Activated T-cell treated with anti-CD3 and anti-CD28 coated beads, Interleukin-2, amount 50 U/mL, for 24 hours (primary cell): ENCODE data around the gene PHLPP1.

ENCODE experiments used
- DNase-seq: peaks from one replicate; pipeline ENCODE4 v3.0.0-alpha.2; 2020
- H3K27ac Mint-ChIP-seq: 2 replicates; pipeline ENCODE4 v1.8.0; 2020; ENCODE audit warnings: mild to moderate bottlenecking, mixed read lengths
- H3K27me3 Mint-ChIP-seq: 2 replicates; pipeline ENCODE4 v1.8.0; 2020; ENCODE audit warnings: mixed read lengths
- H3K36me3 Mint-ChIP-seq: 2 replicates; pipeline ENCODE4 v1.8.0; 2020; ENCODE audit warnings: low read depth, mixed read lengths
- H3K4me1 Mint-ChIP-seq: 2 replicates; pipeline ENCODE4 v1.8.0; 2020; ENCODE audit warnings: low read depth, mixed read lengths
- H3K4me3 Mint-ChIP-seq: 2 replicates; pipeline ENCODE4 v1.8.0; 2020; ENCODE audit warnings: mild to moderate bottlenecking, moderate library complexity, mixed read lengths
- H3K9me3 Mint-ChIP-seq: 2 replicates; pipeline ENCODE4 v1.8.0; 2020; ENCODE audit warnings: mixed read lengths

Gene PHLPP1

DNA sequence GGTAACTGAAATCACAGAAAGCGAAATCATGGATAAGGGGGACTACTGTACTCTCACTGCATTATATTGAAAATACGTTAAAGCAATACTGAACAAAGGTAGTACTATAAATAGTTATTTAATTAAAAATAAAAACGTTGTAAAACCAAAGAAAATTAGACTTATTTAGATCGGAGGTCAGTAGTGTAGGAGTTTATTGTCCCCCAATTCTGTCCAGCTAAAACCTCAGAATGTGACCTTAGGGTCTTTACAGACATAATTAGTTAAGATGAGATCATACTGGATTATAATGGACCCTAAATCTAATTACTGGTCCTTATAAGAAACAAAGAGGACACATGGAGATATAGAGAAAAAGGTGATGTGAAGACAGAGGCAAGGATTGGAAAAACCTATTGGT lies 95.3 kb downstream of the PHLPP1 start:
- Mint-ChIP-seq H3K9me3 (no peaks in the 10 kb centered on the region), H3K27me3 (no peaks in the 10 kb centered on the region), H3K36me3 (no peaks in the 10 kb centered on the region), H3K4me1 (peaks cover 12% of the 10 kb centered on the region), H3K4me3 (no peak overlapping the region), H3K27ac (no peak overlapping the region)
- no peak for DNase-seq

- H3K36me3 Mint-ChIP-seq, result no peaks in the 10 kb centered on the region
Measured at GRCh38 chr18:62811674-62812073, 96.3 kb downstream of the PHLPP1 start.

GRCh38 chr18:62812242-62812641 lies 96.9 kb downstream of the PHLPP1 start:
- no peak overlapping the region for H3K27ac Mint-ChIP-seq
- H3K36me3 Mint-ChIP-seq, result no peaks in the 10 kb centered on the region
- no peaks in the 10 kb centered on the region for H3K27me3 Mint-ChIP-seq
- H3K4me1 Mint-ChIP-seq, result peaks cover 12% of the 10 kb centered on the region
- no peaks in the 10 kb centered on the region for H3K9me3 Mint-ChIP-seq
- DNase-seq, result no peak
- no peak overlapping the region for H3K4me3 Mint-ChIP-seq

More at GRCh38 chr18:62811674-62812073, 96.3 kb downstream of the PHLPP1 start:
- H3K4me3 Mint-ChIP-seq, result no peak overlapping the region
- no peak overlapping the region for H3K27ac Mint-ChIP-seq
- H3K4me1 Mint-ChIP-seq, result peaks cover 12% of the 10 kb centered on the region
- no peak for DNase-seq
- no peaks in the 10 kb centered on the region for H3K27me3 Mint-ChIP-seq
- H3K9me3 Mint-ChIP-seq, result no peaks in the 10 kb centered on the region

DNA sequence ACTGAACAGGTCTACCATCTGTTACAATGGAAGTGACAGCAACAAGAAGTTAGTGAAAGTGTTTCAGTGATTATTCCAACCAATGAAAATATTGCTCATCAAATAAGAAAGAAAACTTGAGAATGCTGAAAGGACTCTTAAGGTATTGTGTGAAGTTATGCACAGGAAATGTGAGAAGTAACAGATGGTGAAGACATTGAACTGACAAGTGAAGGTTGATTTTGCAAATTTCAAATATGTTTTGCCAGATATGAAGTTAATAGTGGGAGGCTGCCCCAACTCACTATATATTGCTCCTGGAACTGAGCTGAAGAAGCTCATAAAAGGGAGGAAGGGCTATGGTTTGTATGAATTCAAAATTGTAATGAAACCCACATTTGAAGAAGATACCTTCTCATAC lies 97.5 kb downstream of the PHLPP1 start:
- Mint-ChIP-seq H3K36me3 (no peaks in the 10 kb centered on the region), H3K4me1 (peaks cover 12% of the 10 kb centered on the region), H3K27ac (no peak overlapping the region), H3K4me3 (no peak overlapping the region), H3K9me3 (no peaks in the 10 kb centered on the region), H3K27me3 (no peaks in the 10 kb centered on the region)
- DNase-seq, result no peak

- H3K4me1 Mint-ChIP-seq, result peaks cover 12% of the 10 kb centered on the region
- H3K27ac Mint-ChIP-seq, result no peak overlapping the region
- H3K27me3 Mint-ChIP-seq, result no peaks in the 10 kb centered on the region
- DNase-seq, result no peak
- H3K9me3 Mint-ChIP-seq, result no peaks in the 10 kb centered on the region
- H3K4me3 Mint-ChIP-seq, result no peak overlapping the region
- H3K36me3 Mint-ChIP-seq, result no peaks in the 10 kb centered on the region
Measured at GRCh38 chr18:62814132-62814759, 98.9 kb downstream of the PHLPP1 start.

- peaks cover 4% of the 10 kb centered on the region for H3K36me3 Mint-ChIP-seq
- no peak overlapping the region for H3K4me3 Mint-ChIP-seq
- H3K9me3 Mint-ChIP-seq, result no peaks in the 10 kb centered on the region
- H3K27ac Mint-ChIP-seq, result no peak overlapping the region
- no peaks in the 10 kb centered on the region for H3K27me3 Mint-ChIP-seq
- H3K4me1 Mint-ChIP-seq, result peaks cover 10% of the 10 kb centered on the region
- DNase-seq, result no peak
Measured at GRCh38 chr18:62825382-62825781, 110.0 kb downstream of the PHLPP1 start.

DNA sequence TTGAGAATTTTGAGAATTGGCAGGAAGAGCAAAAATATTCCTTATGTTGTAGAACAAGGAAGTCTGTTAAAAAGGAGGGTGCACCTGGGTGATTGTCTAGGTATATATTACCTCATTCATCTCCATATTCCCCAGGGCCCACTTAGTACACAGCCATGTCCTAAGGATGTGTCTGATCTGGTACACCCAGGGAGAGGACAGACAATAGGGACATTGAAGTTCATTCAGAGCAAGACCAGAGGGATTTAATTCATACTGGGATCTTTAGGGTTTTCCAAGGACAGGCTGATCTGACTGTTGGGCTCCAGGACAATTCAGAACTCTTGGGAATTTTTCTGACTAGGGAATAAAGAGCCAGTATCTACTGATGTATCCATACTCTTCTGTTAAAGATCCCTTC lies 112.1 kb downstream of the PHLPP1 start:
- Mint-ChIP-seq H3K27ac (no peak overlapping the region), H3K4me3 (no peak overlapping the region), H3K36me3 (peaks cover 8% of the 10 kb centered on the region), H3K9me3 (no peaks in the 10 kb centered on the region), H3K27me3 (no peaks in the 10 kb centered on the region), H3K4me1 (peaks cover 16% of the 10 kb centered on the region)
- DNase-seq, result no peak

- Mint-ChIP-seq H3K9me3 (no peaks in the 10 kb centered on the region), H3K27me3 (no peaks in the 10 kb centered on the region), H3K27ac (peak overlapping the region; percentile 19), H3K36me3 (peaks cover 8% of the 10 kb centered on the region), H3K4me3 (no peak overlapping the region), H3K4me1 (peaks cover 16% of the 10 kb centered on the region)
- DNase-seq, result no peak
Measured at GRCh38 chr18:62828091-62828640, 112.8 kb downstream of the PHLPP1 start.

DNA sequence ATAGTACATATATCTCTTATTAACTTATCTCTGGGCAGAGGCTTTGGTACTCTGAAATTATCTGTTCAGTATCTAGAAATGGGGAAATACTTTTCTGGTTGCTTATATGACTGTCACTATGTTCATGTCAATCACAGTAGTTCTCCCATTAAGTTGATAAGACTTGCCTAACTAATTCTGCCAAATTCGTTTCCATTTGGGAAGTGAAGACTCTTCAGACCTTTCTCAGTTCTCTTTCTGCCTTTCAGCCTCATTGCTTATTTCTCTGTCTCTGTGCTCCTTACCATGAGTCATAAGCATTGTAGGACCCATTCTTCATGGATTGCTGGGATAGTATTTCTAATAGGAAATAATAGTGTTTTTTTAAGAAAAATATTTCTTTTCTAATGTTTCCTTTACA lies 113.5 kb downstream of the PHLPP1 start:
- Mint-ChIP-seq H3K4me1 (peaks cover 16% of the 10 kb centered on the region), H3K27me3 (no peaks in the 10 kb centered on the region), H3K4me3 (no peak overlapping the region), H3K9me3 (no peaks in the 10 kb centered on the region), H3K27ac (no peak overlapping the region), H3K36me3 (peaks cover 8% of the 10 kb centered on the region)
- DNase-seq, result no peak

GRCh38 chr18:62829936-62830335 lies 114.6 kb downstream of the PHLPP1 start:
- Mint-ChIP-seq H3K9me3 (no peaks in the 10 kb centered on the region), H3K4me3 (no peak overlapping the region), H3K36me3 (peaks cover 8% of the 10 kb centered on the region), H3K27ac (no peak overlapping the region), H3K27me3 (no peaks in the 10 kb centered on the region), H3K4me1 (peaks cover 16% of the 10 kb centered on the region)
- no peak for DNase-seq

GRCh38 chr18:62832282-62832681 lies 116.9 kb downstream of the PHLPP1 start:
- Mint-ChIP-seq H3K27ac (no peak overlapping the region), H3K9me3 (no peaks in the 10 kb centered on the region), H3K4me3 (no peak overlapping the region), H3K36me3 (peaks cover 8% of the 10 kb centered on the region), H3K27me3 (no peaks in the 10 kb centered on the region), H3K4me1 (peaks cover 16% of the 10 kb centered on the region)
- DNase-seq, result no peak

DNA sequence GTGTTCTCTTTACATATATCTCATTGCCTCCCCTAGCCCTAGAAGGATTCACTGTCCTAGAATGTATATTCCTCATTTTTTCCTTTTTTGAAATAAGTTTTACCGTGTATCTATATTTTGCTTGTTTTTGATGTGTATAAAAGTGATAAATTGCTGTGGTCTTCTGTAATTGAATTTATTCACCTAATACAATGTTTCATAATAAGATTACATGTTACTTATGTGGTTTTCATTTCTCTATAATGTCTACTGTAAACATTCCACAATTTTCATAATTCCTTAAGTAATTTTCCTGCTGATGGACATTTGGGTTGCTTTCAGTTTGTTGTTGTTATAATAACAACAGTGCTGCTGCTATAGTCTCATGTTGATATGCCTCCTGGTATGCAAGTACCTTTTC lies 118.2 kb downstream of the PHLPP1 start:
- peaks cover 14% of the 10 kb centered on the region for H3K4me1 Mint-ChIP-seq
- peaks cover 8% of the 10 kb centered on the region for H3K36me3 Mint-ChIP-seq
- no peak overlapping the region for H3K4me3 Mint-ChIP-seq
- H3K9me3 Mint-ChIP-seq, result no peaks in the 10 kb centered on the region
- no peak overlapping the region for H3K27ac Mint-ChIP-seq
- no peaks in the 10 kb centered on the region for H3K27me3 Mint-ChIP-seq
- no peak for DNase-seq

DNA sequence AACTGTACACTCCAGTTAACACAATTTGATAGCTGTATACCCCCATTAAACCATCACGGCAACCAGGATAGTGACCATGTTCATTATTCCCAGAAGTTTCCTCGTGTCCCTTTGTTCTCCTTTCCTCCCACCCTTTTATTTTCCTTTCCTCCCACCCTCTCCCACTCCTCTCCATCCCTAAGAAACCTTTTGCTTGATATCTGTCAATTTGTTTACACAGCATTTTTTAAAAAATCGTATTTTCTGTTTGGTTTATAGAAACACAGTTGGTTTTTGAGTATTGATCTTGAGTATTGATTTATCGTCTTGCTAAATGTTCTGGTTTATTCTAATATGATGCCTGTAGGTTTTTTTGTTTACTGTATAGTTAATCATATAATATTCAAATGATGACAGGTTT lies 119.4 kb downstream of the PHLPP1 start:
- H3K27me3 Mint-ChIP-seq, result no peaks in the 10 kb centered on the region
- no peak for DNase-seq
- no peak overlapping the region for H3K27ac Mint-ChIP-seq
- H3K4me3 Mint-ChIP-seq, result no peak overlapping the region
- H3K9me3 Mint-ChIP-seq, result no peaks in the 10 kb centered on the region
- peaks cover 10% of the 10 kb centered on the region for H3K36me3 Mint-ChIP-seq
- H3K4me1 Mint-ChIP-seq, result peaks cover 19% of the 10 kb centered on the region

- H3K27ac Mint-ChIP-seq, result no peak overlapping the region
- no peak for DNase-seq
- H3K27me3 Mint-ChIP-seq, result no peaks in the 10 kb centered on the region
- H3K9me3 Mint-ChIP-seq, result no peaks in the 10 kb centered on the region
- peaks cover 22% of the 10 kb centered on the region for H3K4me1 Mint-ChIP-seq
- H3K36me3 Mint-ChIP-seq, result peaks cover 2% of the 10 kb centered on the region
- H3K4me3 Mint-ChIP-seq, result no peak overlapping the region
Measured at GRCh38 chr18:62837011-62837410, 121.7 kb downstream of the PHLPP1 start.

GRCh38 chr18:62838475-62839098 lies 123.2 kb downstream of the PHLPP1 start:
- no peak for DNase-seq
- peaks cover 32% of the 10 kb centered on the region for H3K4me1 Mint-ChIP-seq
- H3K27me3 Mint-ChIP-seq, result no peaks in the 10 kb centered on the region
- no peak overlapping the region for H3K4me3 Mint-ChIP-seq
- peak overlapping the region; percentile 8 for H3K27ac Mint-ChIP-seq
- no peaks in the 10 kb centered on the region for H3K9me3 Mint-ChIP-seq
- peaks cover 6% of the 10 kb centered on the region for H3K36me3 Mint-ChIP-seq
